Heart right ventricle (tissue), 16 donors: ENCODE measurements around the gene SRRM2. TPM values are rescaled to one million over a fixed set of nuclear protein-coding genes. Genes with fewer than 3 reads are reported as not detected.
"Not testable (repeated sequence)": the region's sequence is repeated elsewhere in the genome, so short reads cannot be mapped to it uniquely, and the experiment has no call there.

Source experiments
- ATAC-seq, 8 donors: fragments of 200-7000 bp; cut with Tn5 transposase; one replicate each; pipeline ENCODE4 v1.9.1; 2020; ENCODE audit warnings: mild to moderate bottlenecking in 8 of 8, moderate library complexity in 8 of 8, moderate number of reproducible peaks in 1 of 8
- DNase-seq, 2 donors: peaks; one replicate each; pipeline ENCODE4 v3.0.0-alpha.2; 2020
- H3K27ac ChIP-seq, 10 donors: fragments of 200-600 bp; sonication (generic) in 2 of 10; one replicate each; pipeline versions ENCODE4 v1.5.0 to v1.8.0; 2020 to 2022; ENCODE audit warnings: mild to moderate bottlenecking in 3 of 10
- H3K27me3 ChIP-seq, 7 donors: fragments of 200-600 bp; one replicate each; pipeline ENCODE4 v1.8.0; 2021 to 2022; ENCODE audit warnings: mild to moderate bottlenecking in 2 of 7
- H3K36me3 ChIP-seq, 9 donors: fragments of 200-600 bp; sonication (generic) in 1 of 9; one replicate each; pipeline versions ENCODE4 v1.5.0 to v1.8.0; 2020 to 2022; ENCODE audit warnings: mild to moderate bottlenecking in 2 of 9
- H3K4me1 ChIP-seq, 9 donors: fragments of 200-600 bp; sonication (generic) in 1 of 9; one replicate each; pipeline versions ENCODE4 v1.5.0 to v1.8.0; 2020 to 2022; ENCODE audit warnings: mild to moderate bottlenecking in 4 of 9
- H3K4me3 ChIP-seq, 10 donors: fragments of 200-600 bp; sonication (generic) in 2 of 10; one replicate each; pipeline versions ENCODE4 v1.5.0 to v1.8.0; 2020 to 2022; ENCODE audit warnings: mild to moderate bottlenecking in 7 of 10, moderate library complexity in 2 of 10
- H3K9me3 ChIP-seq, 11 donors: fragments of 200-600 bp in 10 of 11; sonication (generic) in 2 of 11; one replicate each; pipeline versions ENCODE4 v1.5.0 to v1.8.0; 2013 to 2022; ENCODE audit warnings: mild to moderate bottlenecking in 2 of 11, control low read depth in 1 of 11, moderate library complexity in 1 of 11
- WGBS, 2 donors: extraction: QIAGEN DNeasy Blood & Tissue Kit; methylation state at CpG; one replicate each; pipeline ENCODE4 v1.1.7; 2013; ENCODE audit warnings: inconsistent platforms in 1 of 2; 5-methylcytosine and 5-hydroxymethylcytosine counted together
- intact Hi-C, 10 donors: fragments of 100-400 bp; cut with DNase I; formaldehyde crosslinking; loops; one replicate each; pipeline versions ENCODE4 v1.11.1 to v1.14.2; 2022
- polyA plus RNA-seq, 2 donors: library from polyadenylated mRNA; stranded (reverse); fragments of 200-250 nt; gene quantifications; one replicate each; pipeline ENCODE4 v1.2.3, GENCODE V29; 2013
- total RNA-seq, 10 donors: library from RNA; stranded (reverse); fragmentation: NEBNext Ultra II Directional in 3 of 10; extraction: Animal tissue kit (Norgen Biotek cat#: 25700) in 3 of 10; gene quantifications; one replicate each; pipeline versions ENCODE4 v1.2.1 to v1.2.4, GENCODE V29; 2021 to 2023
- TF ChIP-seq, protein P1 (sequence below), 9 donors: fragments of 200-600 bp; sonication (generic) in 2 of 9; IDR thresholded peaks; one replicate each; pipeline versions ENCODE4 v1.5.0 to v1.8.0; 2021 to 2022; ENCODE audit warnings: antibody characterized with exemption in 9 of 9, mild to moderate bottlenecking in 5 of 9, moderate library complexity in 1 of 9
- donor health status: Arrhythmogenic right ventricular cardiomyopathy.
- donor health status: ischemic (EF 13 %, LVEDD 7.1; RV severe dilation, severe dysfunction).
- donor health status: healthy with polysubstance abuse.
- donor health status: DM: no; HTN: yes; CAD: no.
- donor health status: DM: no; HTN: no; CAD: no.
- donor health status: ischemic (EF 25% LVEDD 6.9; RV normal size, moderate dysfunction).
- donor health status: ischemic (EF 25% LVEDD 5.7; RV mildly dilated, moderate dysfunction).
- donor health status: healthy.
- donor health status: DM: yes; HTN: yes; CAD: no.
- donor health status: Ischemic cardiomyopathy.
- donor health status: ischemic (EF 35%, LVEDD 5.7; RV mildly dilated, moderate dysfunction).
- donor health status: nonischemic (EF 11% LVEDD 7.7; RV severe dilation, severe dysfunction).
- donor health status: DM: yes; HTN: yes; CAD: no.
- donor health status: PGD.
- donor health status: ischemic (EF 29% LVEDD 5.4; RV normal size, mild dysfunction).
- donor health status: nonischemic (EF 23%, LVEDD 6.1; RV moderate dilation, normal function).

Gene SRRM2
- total and polyA plus RNA-seq, 12 donors: 182 to 1,328 (median 261) TPM

DNA sequence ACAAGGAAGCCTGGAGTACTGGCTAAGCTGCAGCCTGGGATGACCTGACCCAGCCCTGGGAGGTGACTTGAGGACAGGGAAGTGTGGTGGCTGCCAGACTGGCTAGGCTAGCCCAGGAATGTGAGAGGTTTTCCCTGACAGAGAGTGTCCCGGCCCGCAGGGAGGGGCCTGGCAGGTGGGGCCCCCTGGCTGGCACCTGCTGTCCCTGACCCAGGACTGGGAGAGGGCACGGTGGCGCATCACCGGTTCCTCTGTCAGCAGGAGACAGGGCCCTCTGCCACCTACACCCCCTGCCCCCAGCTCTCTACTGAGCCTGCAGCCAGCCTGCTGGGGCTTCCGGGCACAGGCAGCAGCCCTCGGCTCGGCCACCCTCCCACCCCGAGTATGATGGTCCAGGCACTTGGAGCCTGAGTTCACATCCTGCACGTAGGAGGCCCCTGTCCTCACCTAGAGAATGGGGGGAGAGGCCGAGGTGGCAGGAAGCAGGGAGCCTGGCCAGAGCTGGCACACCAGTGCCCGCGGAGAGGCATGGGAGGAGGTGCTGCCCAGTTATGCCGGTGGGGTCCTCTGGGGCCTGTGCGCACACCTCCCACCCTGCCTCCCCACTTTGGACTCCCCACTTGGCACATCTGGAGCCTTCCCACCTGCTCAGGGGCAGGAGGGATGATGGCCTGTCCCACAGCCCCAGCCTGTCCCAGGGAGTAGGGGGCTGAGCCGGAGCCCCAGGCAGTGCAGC is 32.9 kb upstream of the SRRM2 start:
- Histone ChIP-seq H3K4me1 (peaks cover 3 to 40% (median 30%) of the 10 kb centered on the region in 9 donors), H3K36me3 (no peaks in the 10 kb centered on the region), H3K9me3 (no peaks in the 10 kb centered on the region), H3K4me3 (peak overlapping the region in 1 of 10 donors; percentile 1), H3K27ac (peak overlapping the region in 3 of 10 donors; percentile 6 to 53 (median 44)), H3K27me3 (peaks cover 0 to 5% (median 0%) of the 10 kb centered on the region in 7 donors)
- TF ChIP-seq, protein P1, sequence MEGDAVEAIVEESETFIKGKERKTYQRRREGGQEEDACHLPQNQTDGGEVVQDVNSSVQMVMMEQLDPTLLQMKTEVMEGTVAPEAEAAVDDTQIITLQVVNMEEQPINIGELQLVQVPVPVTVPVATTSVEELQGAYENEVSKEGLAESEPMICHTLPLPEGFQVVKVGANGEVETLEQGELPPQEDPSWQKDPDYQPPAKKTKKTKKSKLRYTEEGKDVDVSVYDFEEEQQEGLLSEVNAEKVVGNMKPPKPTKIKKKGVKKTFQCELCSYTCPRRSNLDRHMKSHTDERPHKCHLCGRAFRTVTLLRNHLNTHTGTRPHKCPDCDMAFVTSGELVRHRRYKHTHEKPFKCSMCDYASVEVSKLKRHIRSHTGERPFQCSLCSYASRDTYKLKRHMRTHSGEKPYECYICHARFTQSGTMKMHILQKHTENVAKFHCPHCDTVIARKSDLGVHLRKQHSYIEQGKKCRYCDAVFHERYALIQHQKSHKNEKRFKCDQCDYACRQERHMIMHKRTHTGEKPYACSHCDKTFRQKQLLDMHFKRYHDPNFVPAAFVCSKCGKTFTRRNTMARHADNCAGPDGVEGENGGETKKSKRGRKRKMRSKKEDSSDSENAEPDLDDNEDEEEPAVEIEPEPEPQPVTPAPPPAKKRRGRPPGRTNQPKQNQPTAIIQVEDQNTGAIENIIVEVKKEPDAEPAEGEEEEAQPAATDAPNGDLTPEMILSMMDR (IDR thresholded peaks at IDR 0.05): no peak
- DNase-seq: no peak
- 53 to 54% methylated on average over 16 of the region's 16 CpGs for WGBS, 2 donors
- ATAC-seq: peak in 5 of 8 donors; percentile 4 to 62 (median 52)
- intact Hi-C loops: loop anchor here in 3 of 10 donors (2.0 to 5.0 kb wide), 2 partner anchors 37 kb away; partner anchors contain the start of gene KCTD5 (in 3 of the 3)

DNA sequence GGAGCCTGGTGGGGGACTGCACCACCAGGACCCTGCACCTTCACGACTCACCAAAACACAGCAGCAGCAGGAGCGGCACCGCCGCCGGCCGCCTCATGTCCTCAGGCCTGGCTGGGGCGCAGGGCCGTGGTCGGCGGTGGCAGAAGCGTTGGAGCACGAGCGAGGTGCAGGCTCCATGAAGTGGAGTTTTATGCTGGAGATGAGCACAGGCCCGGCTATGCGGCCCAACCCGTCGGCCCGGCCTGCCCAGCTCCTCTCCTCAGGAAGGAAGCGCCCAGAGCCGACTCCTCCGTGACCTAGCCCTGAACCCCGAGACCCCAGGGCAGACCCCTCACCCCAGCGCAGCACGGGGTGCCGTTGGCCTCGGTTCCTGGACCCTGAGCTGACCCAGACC is 32.4 kb upstream of the SRRM2 start, which contains the start of gene PRSS27:
Gene PRSS27 (minus strand): TSS at position 161 of the 394 bp plus-strand sequence. CDS start 64 bp downstream, at position 97.
- 83 to 84% methylated on average over 26 of the region's 26 CpGs for WGBS, 2 donors
- TF ChIP-seq, protein P1 (IDR thresholded peaks at IDR 0.05): no peak
- Histone ChIP-seq H3K4me1 (peaks cover 3 to 40% (median 29%) of the 10 kb centered on the region in 9 donors), H3K9me3 (no peaks in the 10 kb centered on the region), H3K36me3 (no peaks in the 10 kb centered on the region), H3K27ac (peak within 1 kb of the TSS; percentile 25 to 93 (median 79)), H3K27me3 (peaks cover 0 to 10% (median 0%) of the 10 kb centered on the region in 7 donors), H3K4me3 (peak within 1 kb of the TSS; percentile 57 to 83 (median 72))
- peak in 1 of 8 donors; percentile 8 for ATAC-seq
- intact Hi-C loops: loop anchor here in 2 of 10 donors (2.0 to 5.0 kb wide), 2 partner anchors 37 to 38 kb away; partner anchors contain the start of gene KCTD5 (in 2 of the 2)
- DNase-seq: no peak

DNA sequence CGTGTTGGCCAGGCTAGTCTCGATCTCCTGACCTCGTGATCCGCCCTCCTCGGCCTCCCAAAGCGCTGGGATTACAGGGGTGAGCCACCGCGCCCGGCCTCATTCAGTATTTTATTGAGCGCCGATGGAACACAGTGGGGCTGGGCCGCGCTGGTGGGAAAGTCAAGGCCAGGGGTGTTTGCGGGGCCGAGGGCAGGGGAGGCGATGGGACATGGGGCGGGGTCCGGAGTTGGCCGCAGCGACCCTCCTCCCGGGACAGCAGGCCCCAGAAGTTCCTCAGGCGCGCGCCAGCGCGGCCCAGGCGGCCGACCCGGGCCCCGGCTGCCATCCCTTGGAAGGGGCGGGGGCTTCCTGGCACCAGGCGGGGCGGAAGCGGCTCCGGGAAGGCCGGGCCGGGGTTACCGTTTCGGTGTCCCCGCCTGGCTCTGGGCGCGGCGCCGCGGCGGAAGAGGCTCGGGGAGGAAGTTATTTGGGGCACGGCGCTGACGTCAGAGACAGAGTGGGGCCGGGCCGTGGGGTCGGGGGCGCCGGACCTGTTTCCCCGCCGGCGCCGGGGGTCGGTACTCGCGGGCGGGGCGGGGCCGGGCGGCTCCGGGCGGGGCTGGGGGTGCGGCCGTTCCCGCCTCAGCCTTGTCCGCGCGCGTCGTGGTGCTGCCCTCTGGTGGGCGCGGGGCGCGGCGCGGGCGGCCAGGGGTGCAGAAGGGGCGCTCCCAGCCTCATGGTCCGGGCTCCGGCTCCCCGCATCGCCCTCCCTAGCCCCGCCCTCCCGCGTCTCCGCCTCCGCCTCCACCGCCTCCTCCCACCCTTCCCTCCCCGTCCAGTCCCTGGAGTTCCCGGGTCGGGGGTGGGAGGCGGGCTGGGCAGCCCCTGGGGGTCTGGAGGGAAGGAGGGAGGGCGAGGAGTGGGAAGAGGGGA is 31.5 kb upstream of the SRRM2 start:
- Histone ChIP-seq H3K4me1 (peaks cover 3 to 30% (median 22%) of the 10 kb centered on the region in 9 donors), H3K4me3 (peak overlapping the region; percentile 57 to 83 (median 72)), H3K36me3 (no peaks in the 10 kb centered on the region), H3K27me3 (peaks cover 0 to 14% (median 0%) of the 10 kb centered on the region in 7 donors), H3K27ac (peak overlapping the region; percentile 25 to 93 (median 79)), H3K9me3 (no peaks in the 10 kb centered on the region)
- peak; percentile 82 to 94 (median 84) for ATAC-seq
- TF ChIP-seq, protein P1 (IDR thresholded peaks at IDR 0.05): peak; percentile 55 to 93 (median 78)
- 2 to 3% methylated on average over 78 to 94 of the region's 99 CpGs for WGBS, 2 donors
- intact Hi-C loops: loop anchor here in 3 of 10 donors (1.0 to 5.0 kb wide), 3 partner anchors 31 to 39 kb away; partner anchors contain the start of genes KCTD5 (in 2 of the 3) and SRRM2 (in 1 of the 3)
- peak; percentile 77 to 85 for DNase-seq

DNA sequence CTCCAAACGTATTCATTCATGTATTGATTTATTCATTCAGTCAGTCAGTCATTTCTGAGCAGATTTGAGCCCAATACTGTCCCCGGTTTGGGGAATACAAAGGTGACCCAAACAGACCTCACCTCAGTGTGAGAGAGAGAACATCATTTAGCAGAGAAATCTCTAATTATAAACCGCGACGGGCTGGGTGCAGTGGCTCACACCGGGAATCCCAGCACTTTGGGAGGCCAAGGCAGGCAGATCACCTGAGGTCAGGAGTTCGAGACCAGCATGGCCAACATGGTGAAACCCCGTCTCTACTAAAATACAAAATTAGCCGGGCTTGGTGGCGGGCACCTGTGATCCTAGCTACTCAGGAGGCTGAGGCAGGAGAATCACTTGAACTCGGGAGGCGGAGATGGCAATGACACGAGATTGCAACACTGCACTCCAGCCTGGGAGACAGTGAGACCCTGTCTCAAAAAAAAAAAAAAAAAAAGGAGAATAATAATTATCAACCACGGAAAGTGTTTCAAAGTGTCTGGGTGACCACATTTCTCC is 30.7 kb upstream of the SRRM2 start:
- ATAC-seq, DNase-seq, H3K9me3 ChIP-seq, H3K36me3 ChIP-seq: not testable (repeated sequence)
- H3K27ac ChIP-seq: peak overlapping the region in 7 of 10 donors; percentile 52 to 93 (median 80)
- H3K27me3 ChIP-seq: peaks cover 0 to 14% (median 0%) of the 10 kb centered on the region in 7 donors
- peaks cover 3 to 27% (median 22%) of the 10 kb centered on the region in 9 donors for H3K4me1 ChIP-seq
- WGBS, 2 donors: 41 to 46% methylated on average over 14 of the region's 14 CpGs
- H3K4me3 ChIP-seq: peak overlapping the region in 9 of 10 donors; percentile 57 to 83 (median 73)
- intact Hi-C loops: loop anchor here in 3 of 10 donors (1.0 to 5.0 kb wide), 3 partner anchors 31 to 39 kb away; partner anchors contain the start of genes KCTD5 (in 2 of the 3) and SRRM2 (in 1 of the 3)
